GM06990 (cell line): ENCODE results near the gene ABCA4.
"Not testable (repeated sequence)": the region's sequence is repeated elsewhere in the genome, so short reads cannot be mapped to it uniquely, and the experiment has no call there.

ENCODE experiments used
- DNase-seq: peaks from one replicate; pipeline ENCODE4 v3.0.0-alpha.2; 2011; ENCODE audit not compliant: insufficient read length; ENCODE audit errors: extremely low read depth
- H3K27me3 ChIP-seq: replicated peaks from 2 replicates; pipeline ENCODE4 v1.6.0; 2011; ENCODE audit warnings: low read length; ENCODE audit not compliant: control insufficient read depth, insufficient read depth
- H3K36me3 ChIP-seq: 2 replicates; pipeline ENCODE4 v1.5.1; 2011; ENCODE audit warnings: low read length; ENCODE audit not compliant: control insufficient read depth, insufficient read depth
- H3K4me3 ChIP-seq: replicated peaks from 2 replicates; pipeline ENCODE4 v1.5.1; 2011; ENCODE audit warnings: low read depth, mild to moderate bottlenecking, control low read depth, low read length
- TF ChIP-seq, protein P1 (sequence below): IDR thresholded peaks from 2 replicates; pipeline ENCODE4 v1.5.1; 2011; ENCODE audit warnings: low read length, control low read depth, mild to moderate bottlenecking, inconsistent platforms; ENCODE audit not compliant: insufficient read depth, poor library complexity, severe bottlenecking

ABCA4 gene

DNA sequence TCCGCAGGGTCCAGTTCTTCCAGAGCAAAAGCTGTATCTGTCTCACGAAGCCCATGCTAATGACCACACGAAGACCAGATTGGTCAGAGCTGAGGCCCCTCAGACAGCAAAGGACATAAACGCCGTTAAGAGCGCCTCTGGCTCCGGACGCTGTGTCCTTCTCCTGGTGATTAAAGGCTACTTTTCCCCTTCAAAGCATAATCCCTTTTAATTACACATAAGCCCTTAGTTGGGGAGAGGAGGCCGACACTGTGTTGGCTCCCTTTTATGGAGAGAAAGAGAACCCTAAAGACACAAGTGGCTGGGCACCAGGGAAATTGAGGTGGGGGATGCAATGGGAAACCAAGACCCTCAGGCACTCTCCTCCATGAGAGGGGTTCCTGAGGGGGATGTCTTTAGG, at the start of gene ABCA4:
TSS of gene ABCA4 (minus strand) at position 158 of the 400 bp plus-strand sequence. CDS start at position 55, 103 bp downstream.
- Histone ChIP-seq H3K36me3 (no peaks in the 10 kb centered on the region), H3K4me3 (no peak within 1 kb of the TSS), H3K27me3 (no peaks in the 10 kb centered on the region)
- TF ChIP-seq, protein P1, sequence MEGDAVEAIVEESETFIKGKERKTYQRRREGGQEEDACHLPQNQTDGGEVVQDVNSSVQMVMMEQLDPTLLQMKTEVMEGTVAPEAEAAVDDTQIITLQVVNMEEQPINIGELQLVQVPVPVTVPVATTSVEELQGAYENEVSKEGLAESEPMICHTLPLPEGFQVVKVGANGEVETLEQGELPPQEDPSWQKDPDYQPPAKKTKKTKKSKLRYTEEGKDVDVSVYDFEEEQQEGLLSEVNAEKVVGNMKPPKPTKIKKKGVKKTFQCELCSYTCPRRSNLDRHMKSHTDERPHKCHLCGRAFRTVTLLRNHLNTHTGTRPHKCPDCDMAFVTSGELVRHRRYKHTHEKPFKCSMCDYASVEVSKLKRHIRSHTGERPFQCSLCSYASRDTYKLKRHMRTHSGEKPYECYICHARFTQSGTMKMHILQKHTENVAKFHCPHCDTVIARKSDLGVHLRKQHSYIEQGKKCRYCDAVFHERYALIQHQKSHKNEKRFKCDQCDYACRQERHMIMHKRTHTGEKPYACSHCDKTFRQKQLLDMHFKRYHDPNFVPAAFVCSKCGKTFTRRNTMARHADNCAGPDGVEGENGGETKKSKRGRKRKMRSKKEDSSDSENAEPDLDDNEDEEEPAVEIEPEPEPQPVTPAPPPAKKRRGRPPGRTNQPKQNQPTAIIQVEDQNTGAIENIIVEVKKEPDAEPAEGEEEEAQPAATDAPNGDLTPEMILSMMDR: no peak
- DNase-seq: no peak

DNA sequence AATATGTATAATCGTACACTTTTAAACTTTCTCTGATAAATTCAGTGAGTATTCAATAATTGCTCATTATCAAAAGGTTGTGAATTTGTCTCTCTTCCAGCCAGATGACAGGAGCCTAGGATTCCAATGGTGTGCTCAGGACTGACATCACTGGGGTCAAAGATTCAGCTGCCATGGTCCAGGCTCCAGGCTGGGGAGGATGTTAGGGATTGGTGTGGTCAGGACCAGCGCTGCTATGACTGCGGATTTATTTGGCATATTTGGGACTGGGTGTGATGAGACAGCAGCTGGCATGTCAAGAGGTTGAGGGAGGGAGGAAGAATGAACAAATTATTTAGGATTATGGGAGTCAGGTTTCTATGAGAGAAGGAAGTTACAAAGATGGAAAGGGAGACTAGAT, 48.2 kb upstream of the ABCA4 start:
- TF ChIP-seq, protein P1: no peak
- H3K27me3 ChIP-seq: no peaks in the 10 kb centered on the region; the same call in 1 of the 2 replicates
- H3K36me3 ChIP-seq: no peaks in the 10 kb centered on the region
- no peak overlapping the region for H3K4me3 ChIP-seq
- no peak for DNase-seq

DNA sequence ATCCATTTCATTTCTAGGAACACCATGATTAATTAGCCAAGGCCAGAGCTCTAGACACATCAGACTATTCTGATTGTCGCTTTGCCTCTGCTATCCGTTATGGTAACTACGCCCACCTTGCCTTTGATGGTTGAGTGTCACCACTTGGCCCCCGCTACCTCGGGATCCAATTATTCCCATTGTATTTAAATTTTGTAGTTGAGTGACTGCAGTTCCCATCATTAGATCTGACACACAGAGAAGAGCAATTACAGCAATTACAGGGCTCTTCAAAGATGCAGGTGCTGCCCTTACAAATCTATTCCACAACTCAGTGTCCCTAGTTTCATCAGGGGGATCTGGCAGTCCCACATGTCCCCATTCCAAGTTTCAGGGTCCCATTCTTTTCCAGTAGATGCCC, 44.9 kb upstream of the ABCA4 start:
- Histone ChIP-seq H3K4me3 (no peak overlapping the region), H3K36me3 (no peaks in the 10 kb centered on the region), H3K27me3 (no peaks in the 10 kb centered on the region; the same call in 1 of the 2 replicates)
- TF ChIP-seq, protein P1: no peak
- DNase-seq: no peak

DNA sequence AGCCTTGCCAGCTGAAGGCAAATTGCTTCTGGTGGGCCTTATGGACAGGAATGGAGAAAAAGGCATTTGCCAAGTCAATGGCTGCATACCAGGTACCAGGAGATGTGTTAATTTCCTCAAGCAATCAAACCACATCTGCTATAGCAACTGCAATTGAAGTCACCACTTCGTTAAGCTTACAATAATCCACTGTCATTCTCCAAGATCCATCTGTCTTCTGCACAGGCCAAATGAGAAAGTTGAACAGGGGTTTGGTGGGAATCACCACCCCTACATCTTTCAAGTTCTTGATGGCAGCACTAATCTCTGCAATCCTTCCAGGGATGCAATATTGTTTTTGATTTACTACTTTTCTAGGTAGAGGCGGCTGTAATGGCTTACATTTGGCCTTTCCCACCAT, 43.9 kb upstream of the ABCA4 start:
- H3K36me3 ChIP-seq, DNase-seq, H3K27me3 ChIP-seq, H3K4me3 ChIP-seq: not testable (repeated sequence)

DNA sequence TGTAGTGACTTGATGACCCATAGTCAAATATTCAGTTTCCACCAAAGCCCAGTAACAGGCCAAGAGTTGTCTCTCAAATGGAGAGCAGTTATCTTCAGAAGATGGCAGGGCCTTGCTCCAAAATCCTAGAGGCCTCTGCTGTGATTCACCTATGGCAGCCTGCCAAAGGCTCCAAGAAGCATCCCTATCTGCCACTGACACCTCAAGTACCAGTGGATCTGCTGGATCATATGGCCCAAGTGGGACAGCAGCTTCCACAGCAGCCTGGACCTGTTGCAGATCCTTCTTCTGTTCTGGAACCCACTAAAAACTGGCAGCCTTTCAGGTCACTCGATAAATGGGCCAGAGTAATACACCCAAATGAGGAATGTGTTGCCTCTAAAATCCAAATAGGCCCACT, 43.2 kb upstream of the ABCA4 start:
- not testable (repeated sequence) for H3K4me3 ChIP-seq, H3K27me3 ChIP-seq, DNase-seq, H3K36me3 ChIP-seq

DNA sequence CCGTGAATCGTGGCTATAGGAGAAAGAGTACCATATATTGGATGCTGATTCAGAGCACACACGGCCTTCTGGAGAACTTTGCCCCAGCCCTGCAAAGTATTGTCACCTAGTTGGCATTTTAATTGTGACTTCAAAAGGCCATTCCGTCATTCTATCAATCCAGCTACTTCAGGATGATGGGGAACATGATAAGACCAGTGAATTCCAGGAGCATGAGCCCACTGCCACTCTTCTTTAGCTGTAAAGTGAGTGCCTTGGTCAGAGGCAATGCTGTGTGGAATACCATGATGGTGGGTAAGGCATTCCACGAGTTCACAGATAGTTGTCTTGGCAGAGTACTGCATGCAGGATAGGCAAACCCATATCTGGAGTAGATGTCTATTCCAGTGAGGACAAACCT, 42.3 kb upstream of the ABCA4 start:
- not testable (repeated sequence) for H3K36me3 ChIP-seq, DNase-seq, H3K4me3 ChIP-seq, H3K27me3 ChIP-seq

DNA sequence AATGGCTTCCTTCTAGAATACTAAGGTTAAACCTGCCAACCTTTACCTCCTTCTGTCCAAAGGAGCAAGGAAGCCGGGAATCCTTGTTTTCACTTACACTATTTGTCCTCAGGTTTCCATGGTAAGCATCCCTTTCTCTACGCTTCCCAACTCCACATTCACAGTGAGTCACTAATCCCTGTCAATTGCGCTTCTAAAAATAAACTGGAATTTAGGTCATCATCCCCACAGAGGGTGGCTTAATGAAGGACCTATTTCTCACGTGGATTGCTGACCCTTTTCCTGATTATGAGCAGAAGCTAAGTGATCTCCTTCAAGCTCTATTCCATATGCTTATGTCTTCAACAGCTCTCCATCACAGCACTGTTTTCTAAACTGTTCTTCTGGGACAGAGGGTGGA, 39.9 kb upstream of the ABCA4 start:
- TF ChIP-seq, protein P1: no peak
- Histone ChIP-seq H3K36me3 (no peaks in the 10 kb centered on the region), H3K27me3 (no peaks in the 10 kb centered on the region), H3K4me3 (no peak overlapping the region)
- no peak for DNase-seq
